Stimulated activated naive CD8-positive, alpha-beta T cell treated with anti-CD3 and anti-CD28 coated beads, Interleukin-15, amount 100 ng/mL, for 72 hours (primary cell): Measurements from ENCODE around the gene CSRP1.
"Not testable (repeated sequence)": the region's sequence is repeated elsewhere in the genome, so short reads cannot be mapped to it uniquely, and the experiment has no call there.

Experiments
- ATAC-seq: fragments of 150-1000 bp; cut with Tn5 transposase; 2 replicates; pipeline ENCODE4 v1.10.0; 2021; ENCODE audit warnings: mild to moderate bottlenecking, moderate library complexity
- DNase-seq, 2 donors: peaks; one replicate each; pipeline ENCODE4 v3.0.0; 2021 to 2022
- H3K27ac Mint-ChIP-seq, 2 donors: one replicate each; pipeline ENCODE4 v1.8.0; 2022; ENCODE audit warnings: mild to moderate bottlenecking in 2 of 2, mixed read lengths in 2 of 2, moderate library complexity in 2 of 2
- H3K27me3 Mint-ChIP-seq: one replicate; pipeline ENCODE4 v1.8.0; 2022; ENCODE audit warnings: mixed read lengths
- H3K4me1 Mint-ChIP-seq: one replicate; pipeline ENCODE4 v1.8.0; 2022; ENCODE audit warnings: mild to moderate bottlenecking, mixed read lengths
- H3K4me3 Mint-ChIP-seq, 2 donors: one replicate each; pipeline ENCODE4 v1.8.0; 2022; ENCODE audit warnings: mild to moderate bottlenecking in 2 of 2, mixed read lengths in 2 of 2, moderate library complexity in 1 of 2
- H3K9me3 Mint-ChIP-seq, 2 donors: one replicate each; pipeline ENCODE4 v1.8.0; 2022; ENCODE audit warnings: mixed read lengths in 2 of 2

Gene CSRP1

DNA sequence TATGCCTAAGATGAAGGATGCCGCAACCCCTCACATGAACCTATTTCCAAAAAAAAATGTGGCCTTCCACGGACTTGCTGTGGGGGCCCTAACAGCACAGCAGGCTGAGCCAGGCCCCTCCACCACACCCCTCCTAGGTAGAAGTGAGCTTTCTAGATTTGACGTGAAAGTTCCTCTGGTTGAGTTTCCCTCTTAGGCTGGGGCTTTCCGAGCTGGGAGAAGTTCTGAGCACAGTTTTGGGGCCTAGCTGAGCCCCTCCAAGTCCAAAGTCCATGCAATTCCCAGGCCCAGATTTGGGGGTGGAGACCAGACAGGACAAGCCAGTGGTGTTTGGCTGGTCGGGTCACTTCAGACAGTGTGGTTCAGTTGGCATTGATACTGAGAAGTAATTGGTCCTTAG is 24.2 kb downstream of the CSRP1 start:
- ATAC-seq (no peak), DNase-seq (no peak)
- peaks cover 32% of the 10 kb centered on the region for H3K27me3 Mint-ChIP-seq
- no peak overlapping the region for H3K4me3 Mint-ChIP-seq
- no peaks in the 10 kb centered on the region for H3K9me3 Mint-ChIP-seq
- H3K27ac Mint-ChIP-seq: no peak overlapping the region
- H3K4me1 Mint-ChIP-seq: peaks cover 28% of the 10 kb centered on the region

DNA sequence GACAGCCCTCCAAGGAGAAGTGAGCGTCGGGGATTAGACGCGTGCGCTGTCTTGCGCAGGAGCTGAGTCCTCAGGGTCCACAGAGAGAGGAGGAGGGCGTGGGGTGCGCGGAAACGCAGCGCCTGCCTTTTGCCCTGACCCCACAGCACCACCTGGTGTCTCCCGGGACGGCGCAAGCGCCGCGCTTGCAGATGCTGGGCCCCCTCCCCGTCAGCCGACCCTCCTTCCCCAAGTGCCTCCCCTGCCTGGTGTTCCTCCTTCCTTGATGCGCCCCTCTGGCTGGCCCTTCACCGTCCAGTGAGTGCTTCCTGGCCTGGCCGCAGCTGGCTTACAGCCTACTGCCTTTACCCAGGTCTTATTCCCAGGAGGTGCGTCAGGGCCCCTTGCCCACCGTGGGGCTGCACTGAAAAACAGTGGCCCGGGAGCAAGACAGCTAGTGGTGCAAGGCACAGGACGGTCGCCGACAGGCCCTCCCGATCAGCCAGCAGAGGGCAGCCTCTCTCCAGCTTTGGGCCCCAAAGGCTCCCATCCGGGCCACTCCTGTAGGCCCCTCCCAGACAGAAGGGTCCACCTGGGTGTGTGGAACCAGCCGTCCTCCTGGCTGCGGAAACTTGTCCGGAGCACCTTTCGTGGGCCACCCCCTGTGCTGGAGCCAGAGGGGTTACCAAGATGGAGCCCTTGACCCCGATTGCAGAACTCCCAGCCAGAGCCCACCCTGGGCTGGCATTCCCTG is 25.0 kb downstream of the CSRP1 start:
- Mint-ChIP-seq H3K27ac (no peak overlapping the region), H3K4me3 (peak overlapping the region; percentile 69 to 91), H3K27me3 (peaks cover 40% of the 10 kb centered on the region), H3K9me3 (no peaks in the 10 kb centered on the region), H3K4me1 (peaks cover 28% of the 10 kb centered on the region)
- peak; percentile 93 for ATAC-seq
- peak; percentile 81 to 84 for DNase-seq

DNA sequence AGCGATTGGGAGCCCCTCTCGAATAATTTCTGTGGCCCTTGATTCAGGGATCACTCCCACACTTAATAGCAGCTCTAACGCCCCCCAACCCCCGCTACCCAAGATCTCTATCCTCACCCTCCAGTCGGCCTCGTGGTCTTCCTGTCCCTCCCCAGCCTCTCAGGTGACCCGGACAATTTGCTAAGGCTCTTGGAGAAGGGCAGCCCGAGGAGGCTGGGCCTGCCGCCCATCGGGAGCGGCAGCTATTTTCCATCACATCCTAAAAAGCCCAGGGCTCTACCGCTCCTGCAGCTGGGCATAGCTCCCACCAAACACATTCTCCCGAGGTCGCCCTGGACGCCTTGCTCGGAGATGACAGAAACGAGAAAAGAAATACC is 25.9 kb downstream of the CSRP1 start:
- Mint-ChIP-seq H3K9me3 (no peaks in the 10 kb centered on the region), H3K27me3 (peaks cover 49% of the 10 kb centered on the region), H3K4me3 (peak overlapping the region; percentile 69 to 91), H3K27ac (peak overlapping the region in 1 of 2 donors; percentile 54), H3K4me1 (peaks cover 34% of the 10 kb centered on the region)
- DNase-seq (no peak), ATAC-seq (no peak)

DNA sequence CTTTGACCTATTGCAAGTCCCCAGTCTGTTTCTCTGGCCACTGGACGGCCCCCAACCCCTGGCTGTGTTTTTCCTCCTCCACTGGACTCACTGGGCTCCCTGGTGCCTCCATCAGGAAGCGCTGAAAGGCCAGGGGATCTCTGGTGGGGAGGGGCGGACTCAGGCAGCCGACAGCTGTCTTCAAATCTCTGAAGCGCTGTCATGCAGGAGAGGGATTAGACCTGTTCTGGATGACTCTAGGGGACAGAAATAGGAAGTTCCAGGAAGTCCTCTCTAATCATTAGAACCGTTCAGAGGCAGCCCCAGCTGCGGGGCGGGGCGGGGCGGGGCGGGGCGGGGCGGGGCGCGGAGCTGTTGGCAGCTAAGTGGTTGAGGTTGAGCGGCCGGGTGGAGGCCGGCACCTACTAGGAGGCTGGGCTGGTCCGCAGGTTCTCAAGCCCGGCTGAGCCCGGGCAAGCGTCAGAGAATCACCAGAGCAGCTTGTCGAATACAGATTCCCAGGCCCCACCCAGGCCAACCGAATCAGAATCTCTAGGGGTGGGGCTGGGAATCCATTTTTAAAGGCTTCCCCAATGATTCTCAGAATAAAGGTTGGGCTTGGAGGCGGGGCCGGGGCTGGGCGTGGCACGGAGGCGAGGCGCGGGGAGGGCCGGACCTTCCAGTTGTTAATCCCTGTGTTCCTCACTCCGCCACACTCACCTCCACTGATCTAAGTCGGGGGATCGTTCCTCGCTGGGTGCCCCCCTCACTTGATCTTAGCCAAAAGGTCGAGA is 26.5 kb downstream of the CSRP1 start:
- Mint-ChIP-seq H3K27me3 (peaks cover 51% of the 10 kb centered on the region), H3K9me3 (no peaks in the 10 kb centered on the region), H3K4me3 (peak overlapping the region; percentile 69 to 91), H3K4me1 (peaks cover 34% of the 10 kb centered on the region), H3K27ac (no peak overlapping the region)
- ATAC-seq (peak; percentile 53), DNase-seq (peak; percentile 45 to 47)

DNA sequence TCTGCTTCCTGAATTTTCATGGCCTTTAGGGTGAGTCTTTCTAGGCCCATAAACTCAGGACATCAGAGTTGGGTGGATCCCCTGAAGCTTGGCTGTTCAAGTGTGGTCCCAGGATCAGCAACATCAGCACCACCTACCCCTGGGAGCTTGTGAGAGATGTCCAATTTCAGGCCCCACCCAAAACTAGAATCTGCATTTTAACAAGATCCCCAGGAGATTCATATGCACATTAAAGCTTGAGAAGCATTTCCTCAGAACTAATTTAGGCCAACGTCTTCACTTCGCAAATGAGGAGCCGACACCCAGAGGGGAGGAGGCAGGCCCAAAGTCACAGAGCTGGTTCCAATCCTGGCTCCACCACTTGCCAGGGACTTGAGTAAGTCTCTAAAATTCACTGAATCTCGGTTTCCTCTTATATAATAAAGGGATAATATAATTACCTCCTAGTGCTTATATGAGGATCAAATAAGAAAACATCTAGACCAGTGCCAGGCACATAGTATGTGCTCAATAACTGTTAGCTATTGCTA is 27.7 kb downstream of the CSRP1 start:
- no peak overlapping the region for H3K27ac Mint-ChIP-seq
- no peak overlapping the region for H3K4me3 Mint-ChIP-seq
- DNase-seq (no peak), ATAC-seq (no peak)
- no peaks in the 10 kb centered on the region for H3K9me3 Mint-ChIP-seq
- peaks cover 52% of the 10 kb centered on the region for H3K27me3 Mint-ChIP-seq
- H3K4me1 Mint-ChIP-seq: peaks cover 34% of the 10 kb centered on the region

DNA sequence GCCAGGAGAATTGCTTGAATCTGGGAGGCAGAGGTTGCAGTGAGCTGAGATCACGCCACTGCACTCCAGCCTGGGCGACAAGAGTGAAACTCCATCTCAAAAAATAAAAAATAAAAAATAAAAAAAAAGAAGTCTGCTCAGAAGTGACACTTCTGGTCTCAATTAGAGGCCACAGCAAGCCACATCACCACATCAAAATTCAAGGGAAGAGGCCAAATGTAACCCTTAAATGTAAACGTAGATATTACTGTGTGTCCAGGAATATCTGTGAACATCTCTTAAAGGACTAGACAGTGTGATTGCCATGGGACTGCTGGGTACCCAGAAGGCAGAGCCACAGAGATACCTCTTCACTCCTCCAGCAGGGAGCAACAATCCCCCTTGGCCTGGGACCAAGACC is 28.3 kb downstream of the CSRP1 start:
- Mint-ChIP-seq H3K27me3 (peaks cover 58% of the 10 kb centered on the region), H3K4me1 (peaks cover 34% of the 10 kb centered on the region)
- H3K9me3 Mint-ChIP-seq, H3K4me3 Mint-ChIP-seq, H3K27ac Mint-ChIP-seq, DNase-seq, ATAC-seq: not testable (repeated sequence)

DNA sequence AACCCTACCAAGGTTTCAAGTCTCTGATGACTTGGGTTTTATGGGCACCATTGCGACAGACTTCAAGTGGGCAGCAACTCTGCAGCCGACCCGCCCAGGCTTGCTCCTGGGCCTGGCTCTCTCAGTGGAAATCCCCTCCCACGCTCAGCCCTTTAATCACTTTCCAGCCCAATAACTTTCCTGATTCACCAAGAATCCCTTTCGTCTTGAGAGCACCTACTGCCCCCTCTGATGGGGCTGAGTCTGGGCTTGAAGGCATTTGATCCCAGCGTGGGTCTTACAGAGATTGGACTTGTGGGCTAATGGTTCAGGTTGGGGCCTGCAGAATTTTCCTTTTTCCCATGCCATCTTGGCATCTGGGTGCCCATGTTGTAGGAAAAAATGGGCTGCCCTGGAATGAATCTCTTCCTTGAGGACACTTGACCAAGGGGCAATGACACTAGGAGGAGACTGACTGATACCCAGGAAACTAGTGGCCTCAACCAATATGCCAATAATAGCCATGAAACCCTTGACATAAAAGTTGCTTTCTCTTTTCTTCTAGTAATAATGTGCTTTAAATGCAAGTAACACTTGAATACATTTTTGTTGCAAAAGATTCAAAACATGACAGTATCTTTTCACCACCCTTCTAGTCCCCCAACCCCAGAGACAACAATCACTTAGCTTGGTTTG is 30.1 kb downstream of the CSRP1 start:
- DNase-seq (no peak), ATAC-seq (no peak)
- peaks cover 69% of the 10 kb centered on the region for H3K27me3 Mint-ChIP-seq

DNA sequence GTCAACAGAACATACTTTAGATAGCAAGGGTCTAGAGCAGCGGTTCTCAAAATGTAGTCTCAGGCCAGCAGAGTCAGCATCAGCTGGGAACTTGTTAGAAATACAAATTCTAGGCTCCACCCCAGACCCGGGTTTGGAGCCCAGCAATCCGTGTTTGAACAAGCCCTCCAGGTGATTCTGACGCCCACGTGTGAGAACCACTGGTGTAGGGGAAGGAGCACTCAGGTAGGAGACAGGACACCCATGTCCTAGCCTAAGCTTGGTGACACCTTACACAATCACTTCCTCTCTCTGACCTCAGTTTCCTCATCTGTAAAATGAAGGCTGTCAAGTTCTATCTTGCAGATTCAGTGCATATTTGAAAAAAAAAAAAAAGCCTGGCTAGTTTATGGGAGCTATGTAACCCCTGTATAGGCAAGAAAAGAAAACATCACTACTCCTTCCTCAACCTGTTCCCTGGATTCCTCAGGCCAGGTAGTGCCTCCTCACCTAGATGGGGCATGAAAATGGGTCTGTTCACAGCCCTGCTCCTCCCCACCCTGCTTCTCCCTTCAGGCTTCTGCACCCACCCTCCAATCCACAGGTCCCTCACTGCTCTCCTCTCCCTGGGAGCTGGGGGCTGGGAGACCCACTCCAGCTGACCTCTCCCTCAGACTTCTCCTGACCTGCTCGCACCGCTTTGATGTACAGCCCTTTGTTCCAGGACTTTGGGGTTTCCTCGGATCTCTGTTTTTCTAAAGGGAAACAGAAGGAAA is 30.8 kb downstream of the CSRP1 start:
- no peak for DNase-seq
- H3K27me3 Mint-ChIP-seq: peaks cover 69% of the 10 kb centered on the region
- no peaks in the 10 kb centered on the region for H3K9me3 Mint-ChIP-seq
- no peak for ATAC-seq
- H3K4me3 Mint-ChIP-seq: no peak overlapping the region
- peaks cover 18% of the 10 kb centered on the region for H3K4me1 Mint-ChIP-seq
- H3K27ac Mint-ChIP-seq: no peak overlapping the region

More for the DNA sequence above, 30.1 kb downstream of the CSRP1 start:
- Mint-ChIP-seq H3K4me3 (no peak overlapping the region), H3K4me1 (peaks cover 26% of the 10 kb centered on the region), H3K27ac (no peak overlapping the region), H3K9me3 (no peaks in the 10 kb centered on the region)

DNA sequence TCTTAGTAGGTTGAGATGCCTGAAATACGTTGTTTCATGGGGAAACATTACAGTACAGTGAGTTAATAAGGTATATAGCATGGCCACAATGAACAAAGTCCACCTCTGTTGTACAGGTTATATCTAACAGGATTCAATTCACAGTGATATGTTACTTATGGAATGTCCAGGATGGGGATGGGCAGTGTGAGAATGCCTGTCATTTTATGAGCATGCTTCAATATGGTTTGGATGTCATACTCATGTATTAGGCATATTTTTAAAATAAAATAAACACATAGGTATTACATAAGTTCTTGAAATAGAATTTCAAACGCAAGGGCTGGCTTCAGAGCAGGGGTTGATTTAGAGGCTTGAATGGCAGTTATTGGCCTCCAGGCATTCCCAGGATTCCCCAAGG is 31.8 kb downstream of the CSRP1 start:
- peaks cover 69% of the 10 kb centered on the region for H3K27me3 Mint-ChIP-seq
- ATAC-seq: no peak

DNA sequence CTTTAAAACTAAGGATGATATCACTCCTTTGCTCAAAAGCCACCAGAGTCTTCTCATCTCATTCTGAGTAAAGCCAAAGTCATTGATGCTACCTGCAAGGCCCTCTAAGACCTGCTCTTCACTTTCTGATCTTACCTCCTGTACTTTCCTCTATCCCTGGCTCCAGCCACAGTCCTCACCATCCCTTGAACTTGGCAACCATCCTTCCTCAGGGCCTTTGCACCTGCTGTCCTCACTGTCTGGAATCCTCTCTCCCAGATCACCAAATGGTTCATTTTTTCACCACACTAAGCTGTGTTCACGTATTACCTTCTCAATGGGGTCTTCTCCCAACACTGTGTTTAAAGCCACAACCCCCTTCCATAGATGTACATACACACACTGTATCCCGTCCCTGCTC is 33.6 kb downstream of the CSRP1 start:
- Mint-ChIP-seq H3K9me3 (no peaks in the 10 kb centered on the region), H3K27ac (no peak overlapping the region), H3K4me1 (peaks cover 16% of the 10 kb centered on the region), H3K27me3 (peaks cover 77% of the 10 kb centered on the region), H3K4me3 (no peak overlapping the region)
- DNase-seq: no peak
- no peak for ATAC-seq

More for the DNA sequence above, 31.8 kb downstream of the CSRP1 start:
- H3K4me1 Mint-ChIP-seq: peaks cover 9% of the 10 kb centered on the region
- H3K4me3 Mint-ChIP-seq: no peak overlapping the region
- no peak overlapping the region for H3K27ac Mint-ChIP-seq
- no peak for DNase-seq
- H3K9me3 Mint-ChIP-seq: no peaks in the 10 kb centered on the region

DNA sequence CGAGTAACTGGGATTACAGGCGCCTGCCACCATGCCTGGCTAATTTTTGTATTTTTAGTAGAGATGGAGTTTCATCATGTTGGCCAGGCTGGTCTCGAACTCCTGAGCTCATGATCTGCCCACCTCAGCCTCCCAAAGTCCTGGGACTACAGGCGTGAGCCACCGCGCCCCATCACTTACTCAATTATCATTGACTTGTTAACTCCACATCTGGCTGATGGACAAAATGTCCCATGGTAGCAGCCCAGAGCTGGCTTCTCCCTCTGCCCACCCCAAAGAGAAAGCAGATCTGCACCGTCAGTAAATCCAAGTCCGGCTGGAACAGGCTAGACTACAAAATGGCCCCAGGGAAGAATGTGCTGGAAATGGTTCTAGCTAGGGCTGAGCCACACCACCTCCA is 34.6 kb downstream of the CSRP1 start:
- Mint-ChIP-seq H3K27me3 (peaks cover 83% of the 10 kb centered on the region), H3K4me1 (peaks cover 25% of the 10 kb centered on the region)
- H3K4me3 Mint-ChIP-seq, ATAC-seq, H3K9me3 Mint-ChIP-seq, DNase-seq, H3K27ac Mint-ChIP-seq: not testable (repeated sequence)

DNA sequence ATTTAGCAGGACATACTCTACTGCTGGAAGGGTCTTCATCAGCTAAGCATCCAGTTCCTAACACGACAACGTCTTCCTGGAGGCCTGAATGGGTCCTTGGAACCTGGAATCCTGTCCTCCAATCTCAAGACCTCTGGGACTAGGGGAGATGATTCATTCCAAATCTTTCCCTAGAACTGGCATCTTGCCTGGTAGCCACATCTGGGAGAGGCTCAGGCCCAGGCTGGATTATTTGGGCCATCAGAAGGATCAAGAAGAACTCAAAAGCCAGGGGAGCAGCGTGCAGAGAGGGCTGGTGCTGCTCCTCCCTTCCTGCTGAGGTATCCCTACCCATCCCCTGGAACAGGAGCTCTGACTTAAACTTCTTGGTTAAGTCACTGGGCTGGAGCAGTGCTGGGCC is 35.2 kb downstream of the CSRP1 start:
- no peak overlapping the region for H3K27ac Mint-ChIP-seq

DNA sequence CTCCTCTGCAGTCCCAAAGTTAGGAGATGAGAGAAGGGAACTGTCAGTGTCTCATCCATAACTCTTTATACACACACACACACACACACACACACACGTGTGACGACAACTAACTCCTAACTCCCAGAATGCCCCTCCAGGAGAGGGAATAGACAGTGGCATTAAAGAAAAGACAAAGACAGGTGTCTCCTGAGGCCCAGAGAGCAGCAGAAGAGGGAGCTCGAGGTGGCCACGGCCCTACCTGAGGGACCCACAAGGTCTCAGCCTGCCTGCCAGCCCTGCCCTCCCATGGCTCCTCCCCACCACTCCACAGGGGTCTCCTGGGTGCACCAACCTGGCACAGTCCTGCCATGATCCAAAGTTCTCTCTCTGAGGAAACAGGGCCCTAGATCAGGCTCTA is 36.3 kb downstream of the CSRP1 start:
- ATAC-seq: no peak
- Mint-ChIP-seq H3K4me1 (peaks cover 18% of the 10 kb centered on the region), H3K4me3 (no peak overlapping the region), H3K27me3 (peaks cover 74% of the 10 kb centered on the region), H3K27ac (no peak overlapping the region), H3K9me3 (no peaks in the 10 kb centered on the region)
- no peak for DNase-seq

More for the DNA sequence above, 35.2 kb downstream of the CSRP1 start:
- Mint-ChIP-seq H3K9me3 (no peaks in the 10 kb centered on the region), H3K4me3 (no peak overlapping the region), H3K27me3 (peaks cover 79% of the 10 kb centered on the region), H3K4me1 (peaks cover 25% of the 10 kb centered on the region)
- no peak for DNase-seq
- no peak for ATAC-seq

DNA sequence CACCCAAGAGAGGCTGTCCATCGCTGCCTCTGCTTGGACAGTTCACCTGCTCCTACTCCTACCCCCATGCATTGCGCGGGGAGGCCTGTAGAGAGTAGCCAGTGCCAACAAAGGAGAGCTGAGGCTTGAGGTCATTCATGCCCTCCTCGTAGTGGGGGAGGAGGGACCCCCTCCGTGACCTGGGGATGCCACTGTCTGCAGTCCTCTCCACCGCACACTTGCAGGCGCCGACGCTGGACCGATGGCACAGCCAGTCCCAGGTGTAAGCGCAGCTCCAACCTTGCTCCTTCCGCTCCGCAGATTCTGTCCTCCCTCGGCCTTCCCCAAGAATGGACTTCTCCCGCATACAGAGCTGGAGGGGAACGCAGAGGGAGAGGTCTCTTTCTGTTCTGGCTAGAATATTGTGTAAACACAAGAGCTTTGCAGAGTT is 37.3 kb downstream of the CSRP1 start:
- Mint-ChIP-seq H3K9me3 (no peaks in the 10 kb centered on the region), H3K27me3 (peaks cover 82% of the 10 kb centered on the region), H3K4me3 (peak overlapping the region; percentile 82 to 83), H3K27ac (no peak overlapping the region), H3K4me1 (peaks cover 18% of the 10 kb centered on the region)
- no peak for ATAC-seq
- DNase-seq: no peak
